Common myeloid progenitor, CD34-positive (primary cell): ENCODE results near the gene RGS7.

Experiments used
- CTCF ChIA-PET: fragments of 350-600 bp; sonication (Branson Sonifier 250); formaldehyde crosslinking; loops from one replicate; lab custom pipeline; 2021; ENCODE audit warnings: antibody characterized with exemption; lab: Charles Lee
- POLR2A ChIA-PET: fragments of 350-600 bp; sonication (Branson Sonifier 250); formaldehyde crosslinking; loops from one replicate; lab custom pipeline; 2021; ENCODE audit warnings: antibody characterized with exemption; lab: Charles Lee
- DNase-seq, 3 donors: peaks; one replicate each; pipeline versions ENCODE4 v3.0.0 to v3.0.0-alpha.2; 2013
- H3K27ac ChIP-seq, 2 experiments: 1 replicate in 1 of 2; 2 replicates in 1 of 2; pipeline ENCODE4 v1.7.0; 2013; ENCODE audit warnings: inconsistent platforms in 2 of 2, low read length in 2 of 2, mild to moderate bottlenecking in 2 of 2, low read depth in 1 of 2, moderate library complexity in 1 of 2; ENCODE audit not compliant: severe bottlenecking in 2 of 2, insufficient read depth in 1 of 2, poor library complexity in 1 of 2
- H3K27me3 ChIP-seq, 5 experiments: replicated peaks in 2 of 5; 1 replicate in 3 of 5; 2 replicates in 2 of 5; pipeline versions ENCODE4 v1.6.1 to v1.7.0; 2013; ENCODE audit warnings: low read length in 4 of 5, mild to moderate bottlenecking in 2 of 5, moderate library complexity in 2 of 5, inconsistent platforms in 1 of 5; ENCODE audit not compliant: insufficient read depth in 5 of 5, control insufficient read depth in 4 of 5
- H3K36me3 ChIP-seq, 4 experiments: 1 replicate in 2 of 4; 2 replicates in 2 of 4; pipeline versions ENCODE4 v1.6.1 to v1.7.0; 2013; ENCODE audit warnings: low read length in 3 of 4, control low read depth in 1 of 4, mild to moderate bottlenecking in 1 of 4; ENCODE audit not compliant: control insufficient read depth in 4 of 4, insufficient read depth in 4 of 4
- H3K4me1 ChIP-seq, 4 experiments: 1 replicate in 3 of 4; 2 replicates in 1 of 4; pipeline versions ENCODE4 v1.6.1 to v1.7.1; 2013; ENCODE audit warnings: low read length in 3 of 4, mild to moderate bottlenecking in 3 of 4, control low read depth in 1 of 4, inconsistent platforms in 1 of 4, moderate library complexity in 1 of 4; ENCODE audit not compliant: control insufficient read depth in 4 of 4, insufficient read depth in 4 of 4; ENCODE audit errors: control extremely low read depth in 1 of 4
- H3K4me3 ChIP-seq, 7 experiments: 1 replicate in 4 of 7; 2 replicates in 3 of 7; pipeline versions ENCODE4 v1.5.1 to v1.7.0; 2013; ENCODE audit warnings: mild to moderate bottlenecking in 7 of 7, low read length in 6 of 7, moderate library complexity in 6 of 7, inconsistent platforms in 2 of 7, low read depth in 2 of 7, control low read depth in 1 of 7; ENCODE audit not compliant: insufficient read depth in 4 of 7, control insufficient read depth in 1 of 7; ENCODE audit errors: extremely low read depth in 1 of 7
- H3K9me3 ChIP-seq, 5 experiments: 1 replicate in 4 of 5; 2 replicates in 1 of 5; pipeline versions ENCODE4 v1.6.1 to v1.7.1; 2013; ENCODE audit warnings: low read length in 4 of 5, mild to moderate bottlenecking in 2 of 5, inconsistent platforms in 1 of 5, low read depth in 1 of 5, moderate library complexity in 1 of 5; ENCODE audit not compliant: control insufficient read depth in 4 of 5, insufficient read depth in 2 of 5; ENCODE audit errors: control extremely low read depth in 1 of 5
- WGBS: methylation state at CpG from one replicate; pipeline ENCODE4 v1.1.5; 2013; ENCODE audit not compliant: insufficient coverage; 5-methylcytosine and 5-hydroxymethylcytosine counted together

Gene RGS7

GRCh38 chr1:240833075-240833474 is 523.9 kb downstream of the RGS7 start:
- DNase-seq, result no peak
- CTCF ChIA-PET, result no interaction called here
- H3K9me3 ChIP-seq, result no peaks in the 10 kb centered on the region
- H3K4me3 ChIP-seq, result no peak overlapping the region
- no peak overlapping the region for H3K27ac ChIP-seq
- no peaks in the 10 kb centered on the region for H3K27me3 ChIP-seq
- POLR2A ChIA-PET, result no interaction called here
- no peaks in the 10 kb centered on the region for H3K36me3 ChIP-seq
- WGBS, result 89% methylated on average over 5 of the region's 6 CpGs
- H3K4me1 ChIP-seq, result no peaks in the 10 kb centered on the region

GRCh38 chr1:240831922-240832321 is 525.1 kb downstream of the RGS7 start:
- DNase-seq, result no peak
- Histone ChIP-seq H3K4me3 (no peak overlapping the region), H3K36me3 (no peaks in the 10 kb centered on the region), H3K4me1 (no peaks in the 10 kb centered on the region), H3K27me3 (no peaks in the 10 kb centered on the region), H3K27ac (no peak overlapping the region), H3K9me3 (no peaks in the 10 kb centered on the region)
- ChIA-PET CTCF (no interaction called here), POLR2A (no interaction called here)
- WGBS, result no CpG with 5 or more reads among the region's 3 CpGs

- Histone ChIP-seq H3K27ac (no peak overlapping the region), H3K36me3 (no peaks in the 10 kb centered on the region), H3K4me1 (no peaks in the 10 kb centered on the region), H3K9me3 (no peaks in the 10 kb centered on the region), H3K4me3 (no peak overlapping the region), H3K27me3 (no peaks in the 10 kb centered on the region)
- WGBS, result no CpG with 5 or more reads among the region's 3 CpGs
- DNase-seq, result no peak
- ChIA-PET CTCF (no interaction called here), POLR2A (no interaction called here)
Observed at GRCh38 chr1:240831191-240831631, 525.8 kb downstream of the RGS7 start.

GRCh38 chr1:240829487-240829886 is 527.5 kb downstream of the RGS7 start:
- Histone ChIP-seq H3K4me1 (no peaks in the 10 kb centered on the region), H3K9me3 (no peaks in the 10 kb centered on the region), H3K36me3 (no peaks in the 10 kb centered on the region), H3K4me3 (no peak overlapping the region), H3K27ac (no peak overlapping the region), H3K27me3 (no peaks in the 10 kb centered on the region)
- DNase-seq, result no peak
- ChIA-PET POLR2A (no interaction called here), CTCF (no interaction called here)
- 100% methylated on average over 2 of the region's 3 CpGs for WGBS

GRCh38 chr1:240827786-240828185 is 529.2 kb downstream of the RGS7 start:
- H3K4me3 ChIP-seq, result no peak overlapping the region
- H3K4me1 ChIP-seq, result no peaks in the 10 kb centered on the region
- H3K27ac ChIP-seq, result no peak overlapping the region
- no CpG with 5 or more reads among the region's 1 CpG for WGBS
- H3K27me3 ChIP-seq, result no peaks in the 10 kb centered on the region
- ChIA-PET POLR2A (no interaction called here), CTCF (no interaction called here)
- H3K9me3 ChIP-seq, result no peaks in the 10 kb centered on the region
- no peaks in the 10 kb centered on the region for H3K36me3 ChIP-seq
- DNase-seq, result no peak

GRCh38 chr1:240824238-240824637 is 532.8 kb downstream of the RGS7 start:
- no peaks in the 10 kb centered on the region for H3K27me3 ChIP-seq
- H3K36me3 ChIP-seq, result no peaks in the 10 kb centered on the region
- no peak overlapping the region for H3K27ac ChIP-seq
- WGBS, result 86% methylated on average over 9 of the region's 9 CpGs
- ChIA-PET POLR2A (no interaction called here), CTCF (no interaction called here)
- H3K4me3 ChIP-seq, result no peak overlapping the region
- no peaks in the 10 kb centered on the region for H3K9me3 ChIP-seq
- no peak for DNase-seq
- no peaks in the 10 kb centered on the region for H3K4me1 ChIP-seq

GRCh38 chr1:240823357-240823756 is 533.6 kb downstream of the RGS7 start:
- no peak overlapping the region for H3K4me3 ChIP-seq
- no peak overlapping the region for H3K27ac ChIP-seq
- H3K9me3 ChIP-seq, result no peaks in the 10 kb centered on the region
- CTCF ChIA-PET, result no interaction called here
- POLR2A ChIA-PET, result no interaction called here
- H3K36me3 ChIP-seq, result no peaks in the 10 kb centered on the region
- 99% methylated on average over 31 of the region's 31 CpGs for WGBS
- DNase-seq, result no peak
- no peaks in the 10 kb centered on the region for H3K4me1 ChIP-seq
- no peaks in the 10 kb centered on the region for H3K27me3 ChIP-seq
